IPS DF 4.7 (cell line): ENCODE measurements around the gene SH3PXD2B.

Experiments
- DNase-seq: peaks from one replicate; pipeline ENCODE4 v3.0.0-alpha.2; 2013; ENCODE audit warnings: low spot score; ENCODE audit errors: extremely low read depth

SH3PXD2B gene

DNA sequence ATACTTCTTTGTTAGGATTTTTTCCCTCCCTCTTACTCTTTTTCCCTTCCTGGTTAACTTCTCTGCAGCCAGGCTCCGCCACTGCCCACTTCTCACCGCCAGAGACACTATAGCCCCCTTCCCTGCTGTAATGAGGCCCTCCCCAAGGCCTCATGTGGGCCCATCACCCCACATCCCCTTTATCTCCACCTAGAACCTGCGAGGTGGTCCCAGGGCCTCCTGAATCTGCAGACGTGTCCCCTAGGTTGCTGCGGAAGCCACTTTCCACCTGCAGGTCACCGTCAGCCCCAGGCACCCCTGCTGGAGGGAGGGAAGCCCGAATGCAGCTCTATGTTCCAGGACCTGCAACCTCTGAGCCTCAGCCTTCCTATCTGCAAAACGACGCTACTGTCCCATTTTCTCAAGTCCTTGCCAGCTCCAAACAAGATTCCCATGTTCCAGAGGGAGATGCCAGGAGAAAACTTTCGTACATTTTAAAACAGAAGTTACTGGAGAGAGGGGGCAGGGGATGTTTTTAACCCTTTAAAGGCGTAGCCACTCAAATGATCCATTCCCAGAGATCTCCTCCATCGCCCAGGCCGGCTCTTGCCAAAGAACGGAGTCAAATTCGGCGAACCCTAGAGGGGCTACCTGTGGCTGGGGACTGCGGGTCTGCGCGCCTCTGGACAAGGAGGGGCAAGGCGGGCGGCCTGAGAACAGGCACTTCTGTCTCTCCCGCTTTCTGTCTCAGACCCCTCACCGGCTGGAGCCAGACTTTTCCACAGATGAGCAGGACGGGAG, 929 bp downstream of the SH3PXD2B start:
- no peak for DNase-seq

DNA sequence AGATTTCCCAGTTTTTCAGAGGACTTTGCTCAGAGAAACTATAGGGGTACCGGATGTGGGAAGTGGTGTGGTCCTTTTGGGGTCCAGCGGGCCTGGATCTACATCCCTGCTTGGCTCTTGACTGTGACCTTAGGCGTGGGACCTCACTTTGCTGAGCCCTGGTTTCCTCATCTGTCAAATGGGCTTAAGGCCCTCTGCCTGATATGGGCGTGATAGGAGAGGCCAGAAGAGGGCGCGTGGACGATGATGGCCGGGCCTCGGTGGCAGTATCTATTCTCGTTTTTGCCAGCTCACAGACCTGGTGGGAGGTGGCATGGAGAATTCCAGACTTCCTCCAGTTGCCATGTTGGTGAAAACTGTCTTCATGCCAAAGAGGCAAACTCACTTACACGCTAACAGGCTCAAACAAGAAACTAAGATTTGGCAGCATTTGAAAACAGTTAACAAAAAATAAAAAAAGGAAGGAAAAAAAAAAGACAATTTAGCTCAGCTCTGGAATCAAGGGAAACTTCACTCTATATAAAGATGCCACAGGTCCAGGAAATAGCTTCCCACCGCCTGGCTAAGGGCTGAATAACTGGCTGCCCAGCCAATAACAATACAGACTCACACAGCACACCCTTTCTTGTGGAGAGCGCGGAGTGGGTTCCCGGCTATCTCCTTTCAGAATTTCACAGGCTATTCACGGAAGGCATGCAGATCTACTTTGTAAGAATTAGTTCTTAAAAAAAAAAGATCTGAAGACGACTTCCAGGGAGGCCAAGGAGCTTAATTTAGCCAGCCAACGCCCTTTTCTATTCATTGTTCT, 1.7 kb downstream of the SH3PXD2B start:
- no peak for DNase-seq

DNA sequence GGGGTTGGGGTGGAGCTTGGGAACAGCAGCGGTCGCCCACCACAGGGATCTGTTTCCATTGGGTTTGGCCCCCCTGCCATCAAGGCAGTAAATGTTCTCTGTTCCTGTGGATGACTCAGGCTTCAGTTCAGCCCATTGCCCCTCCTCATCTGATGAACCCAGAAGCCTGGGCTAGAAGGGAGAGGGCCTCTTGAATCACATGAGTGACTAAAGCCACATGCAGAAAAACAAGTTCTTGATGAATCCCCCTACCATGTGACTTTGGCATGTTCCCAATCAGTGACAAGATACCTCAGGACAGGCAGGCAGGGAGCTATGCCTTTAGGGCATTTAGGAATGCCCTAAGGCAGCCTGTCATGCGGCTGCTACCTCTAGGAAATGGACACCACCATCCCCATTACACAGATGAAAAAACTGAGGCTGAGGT, 2.5 kb downstream of the SH3PXD2B start:
- no peak for DNase-seq

DNA sequence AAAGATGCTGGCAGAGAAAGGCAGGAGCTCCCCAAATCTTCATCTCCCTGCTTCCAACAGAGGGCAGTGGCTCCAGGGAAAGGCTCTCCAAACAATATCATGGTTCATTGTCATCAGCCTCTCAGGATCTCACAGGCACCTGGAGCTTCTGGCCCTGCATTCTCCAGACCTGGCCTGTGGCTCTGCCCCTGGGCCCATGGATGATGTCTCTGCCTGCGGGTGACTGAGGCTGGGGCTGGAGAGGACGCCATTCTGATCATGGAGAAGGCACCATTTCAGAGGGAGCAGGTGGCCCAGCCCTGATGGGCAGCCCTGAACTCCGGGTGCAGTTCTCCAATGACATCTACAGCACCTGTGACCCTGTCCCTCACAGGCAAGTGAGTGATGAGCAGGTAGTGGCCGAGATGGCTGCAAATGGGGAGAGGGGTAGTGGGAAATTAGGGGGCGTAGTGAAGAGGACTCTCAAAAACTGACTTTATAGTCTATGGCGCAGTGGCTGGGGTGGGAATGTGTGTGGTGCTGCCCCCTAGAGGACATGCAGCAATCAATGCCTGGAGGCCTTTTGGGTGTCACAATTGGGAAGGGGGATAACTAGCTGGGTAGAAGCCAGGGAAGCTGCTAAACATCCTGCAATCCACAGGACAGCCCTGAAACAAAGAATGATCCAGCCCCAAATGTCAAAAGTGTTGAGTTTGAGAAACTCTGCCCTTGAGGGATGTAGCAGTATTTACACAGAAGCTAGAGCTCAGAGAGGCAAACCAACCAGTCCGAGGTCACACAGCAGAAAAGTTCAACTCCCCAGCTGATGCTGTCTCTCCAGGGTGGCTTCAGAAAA, 3.2 kb downstream of the SH3PXD2B start:
- DNase-seq, result no peak

DNA sequence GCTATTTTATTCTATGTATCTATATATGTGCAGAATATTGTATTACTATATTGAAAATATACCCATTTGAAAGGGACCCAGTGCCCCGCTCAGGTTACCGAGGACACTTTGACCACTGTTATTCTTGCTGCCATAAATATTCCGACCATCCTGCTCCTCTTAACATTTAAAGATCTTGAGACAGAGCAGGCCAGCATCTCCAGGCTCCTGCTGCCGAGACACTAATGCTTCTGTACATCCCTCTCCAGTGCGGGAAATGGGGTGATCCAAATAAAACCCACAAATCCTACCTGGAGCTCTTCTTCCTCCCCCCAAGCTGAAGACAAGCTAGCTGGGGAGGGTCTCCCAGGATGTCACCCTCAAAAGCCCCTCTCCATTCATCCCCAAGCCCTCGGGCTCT, 3.9 kb downstream of the SH3PXD2B start:
- no peak for DNase-seq

DNA sequence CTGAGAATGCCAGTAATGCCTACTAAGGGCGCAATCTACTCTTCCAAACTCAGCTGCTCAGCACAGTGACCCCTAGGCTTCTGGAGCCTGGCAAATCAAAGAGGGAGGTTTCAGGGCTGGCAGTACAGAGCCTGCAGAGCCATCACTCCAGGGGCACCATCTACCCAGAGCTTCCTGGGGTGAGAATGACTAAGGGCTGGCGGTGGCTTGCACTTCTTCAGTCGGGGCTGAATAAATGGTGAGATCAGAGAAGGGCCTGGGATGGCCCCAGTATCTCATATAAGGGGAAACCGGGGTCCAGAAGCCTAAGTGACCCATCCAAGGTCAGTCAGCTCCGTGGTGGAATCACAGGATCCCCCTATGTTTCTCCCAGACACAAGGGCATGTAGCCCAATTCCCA, 5.3 kb downstream of the SH3PXD2B start:
- DNase-seq, result no peak

DNA sequence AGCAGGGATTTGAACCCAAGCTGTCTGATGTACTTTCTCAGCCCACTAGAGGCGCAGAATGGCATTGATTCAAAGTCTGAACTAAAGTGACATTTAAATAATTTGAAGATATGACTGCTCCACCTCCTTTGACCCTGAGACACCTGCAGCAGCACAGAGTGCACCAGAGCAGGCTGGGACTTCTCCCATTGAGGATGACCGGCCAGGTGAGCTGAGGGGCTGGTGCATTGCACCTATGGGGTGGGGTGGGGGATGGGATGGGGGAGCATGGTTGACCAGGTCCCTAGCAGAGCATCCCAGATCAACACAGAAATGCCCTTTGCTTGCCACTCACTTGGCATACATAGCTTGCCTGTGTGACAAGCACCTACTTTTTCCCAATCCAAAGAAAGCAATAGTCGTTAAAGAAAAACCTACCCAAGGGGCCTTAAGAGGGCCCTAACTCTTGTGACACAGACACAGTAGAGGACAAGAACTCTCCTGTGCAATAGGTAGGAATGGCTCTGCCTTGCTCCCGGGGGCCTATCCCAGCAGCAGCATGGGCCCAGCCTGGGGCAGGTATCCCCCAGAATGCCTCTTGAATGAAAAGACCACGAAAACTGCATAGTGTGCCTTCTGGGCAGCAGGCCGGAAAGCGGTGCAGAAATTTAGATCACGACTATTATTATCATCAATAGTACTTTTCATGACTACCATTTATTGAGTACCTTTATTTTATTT, 6.5 kb downstream of the SH3PXD2B start:
- DNase-seq, result no peak

DNA sequence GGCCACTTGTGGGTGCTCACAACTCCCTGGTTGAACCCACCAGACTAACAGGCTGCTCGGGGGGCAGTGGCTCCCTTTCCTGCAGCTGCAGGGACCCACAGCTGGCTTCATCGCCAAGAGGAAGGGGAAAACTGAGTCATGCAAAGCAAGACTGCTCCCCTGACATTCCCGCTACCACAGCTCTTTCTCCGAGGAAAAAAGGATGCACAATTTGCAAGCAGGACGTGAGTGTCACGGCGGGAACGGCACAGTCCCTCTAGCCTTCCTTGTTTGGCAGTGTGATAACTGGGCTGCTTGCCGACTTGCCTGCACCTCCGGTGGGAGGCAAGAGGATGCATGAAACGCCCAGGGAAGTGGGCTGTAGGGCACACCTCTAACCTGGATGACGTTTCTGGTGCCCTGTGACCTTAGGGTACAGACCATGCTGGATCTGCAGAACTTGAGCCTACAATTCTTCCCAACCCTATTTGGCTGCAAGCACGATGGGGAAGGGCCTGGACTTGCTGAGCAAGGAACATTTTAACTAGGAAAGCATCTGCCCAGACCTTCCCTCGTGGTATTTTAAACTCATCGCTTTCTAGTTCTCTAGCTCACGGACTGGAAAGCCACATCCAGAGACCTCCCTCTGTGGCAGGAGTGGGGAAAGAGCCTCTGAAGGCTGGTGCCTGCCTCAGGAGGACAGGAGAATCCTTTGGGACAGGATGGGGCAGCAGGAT, 7.8 kb downstream of the SH3PXD2B start:
- DNase-seq, result no peak

DNA sequence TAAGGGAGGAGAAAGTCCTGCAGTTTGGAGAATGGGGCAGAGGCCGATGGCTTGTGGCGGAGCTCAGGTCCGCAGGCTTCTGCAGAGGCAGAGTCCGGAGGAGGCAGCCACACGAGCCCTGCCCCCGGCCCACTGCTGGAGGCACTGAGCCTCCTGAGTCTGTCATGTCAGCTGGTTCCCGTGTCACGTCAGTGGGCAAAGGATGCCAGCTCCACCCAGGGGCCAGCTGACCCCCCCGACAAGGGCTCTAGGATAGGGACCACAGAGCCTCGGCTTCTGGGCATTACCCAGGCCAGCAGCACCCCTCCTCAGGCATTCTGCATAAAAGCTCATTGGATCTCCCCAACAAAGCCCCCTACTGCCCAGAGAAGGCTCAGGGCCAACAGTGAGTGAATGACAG, 8.5 kb downstream of the SH3PXD2B start:
- no peak for DNase-seq

DNA sequence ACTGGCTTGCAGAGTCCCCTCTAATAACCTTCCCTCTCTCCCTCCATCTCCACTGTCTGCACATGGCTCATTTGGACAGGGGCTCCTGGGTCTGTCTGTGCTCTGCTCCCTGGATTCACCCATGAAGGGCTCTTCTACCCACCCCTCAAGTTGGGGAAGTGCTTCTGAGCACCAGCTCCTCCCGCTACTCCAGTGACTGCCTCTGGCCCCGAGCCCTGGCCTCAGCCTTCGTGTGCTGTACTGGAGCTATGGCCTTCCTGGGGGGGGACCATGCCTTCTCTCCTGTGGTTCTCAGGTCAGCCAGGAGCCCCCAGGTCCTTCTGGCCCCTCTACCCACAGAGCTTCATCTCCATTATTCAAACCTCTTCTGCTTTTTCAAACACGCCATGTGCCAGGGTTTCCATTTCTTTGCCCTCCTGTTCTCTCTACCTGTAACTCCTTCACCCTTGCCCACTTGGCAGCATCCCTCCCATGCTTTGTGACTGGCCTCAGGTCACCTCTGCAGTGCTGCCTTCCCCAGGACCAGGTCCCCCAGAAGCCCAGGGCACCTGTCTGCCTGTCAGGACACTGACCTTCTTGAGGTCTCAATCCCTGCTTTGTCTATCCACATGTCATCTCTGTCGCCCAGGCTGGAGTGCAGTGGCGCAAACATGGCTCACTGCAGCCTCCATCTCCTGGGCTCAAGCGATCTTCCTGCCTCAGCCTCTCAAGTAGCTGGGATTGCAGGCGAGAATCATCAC, 9.5 kb downstream of the SH3PXD2B start:
- no peak for DNase-seq

- DNase-seq, result no peak
Measured at GRCh38 chr5:172444110-172444510, 10.2 kb downstream of the SH3PXD2B start.

GRCh38 chr5:172443441-172444109, 10.8 kb downstream of the SH3PXD2B start:
- DNase-seq, result no peak

GRCh38 chr5:172442592-172442991, 11.7 kb downstream of the SH3PXD2B start:
- DNase-seq, result no peak

GRCh38 chr5:172441262-172441751, 13.0 kb downstream of the SH3PXD2B start:
- no peak for DNase-seq

GRCh38 chr5:172440486-172440885, 13.8 kb downstream of the SH3PXD2B start:
- no peak for DNase-seq

GRCh38 chr5:172439785-172440477, 14.4 kb downstream of the SH3PXD2B start:
- no peak for DNase-seq

DNA sequence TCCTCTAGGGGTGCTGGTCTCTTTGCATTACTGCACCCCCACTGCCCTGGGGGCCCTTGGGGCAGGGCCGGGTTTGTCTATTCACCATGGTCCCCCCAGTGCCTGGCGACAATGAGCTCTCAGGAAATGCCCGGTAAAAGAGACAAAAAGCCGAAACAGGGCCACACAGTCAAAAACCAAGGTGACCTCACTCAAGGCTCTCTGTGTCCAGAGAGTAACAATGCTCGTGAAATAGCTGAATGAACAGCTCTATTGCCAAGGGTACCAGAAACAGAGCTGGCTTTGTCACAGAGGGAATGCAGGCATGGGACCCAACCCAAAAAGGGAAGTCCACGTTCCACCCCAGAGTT, 16.0 kb downstream of the SH3PXD2B start:
- no peak for DNase-seq

DNA sequence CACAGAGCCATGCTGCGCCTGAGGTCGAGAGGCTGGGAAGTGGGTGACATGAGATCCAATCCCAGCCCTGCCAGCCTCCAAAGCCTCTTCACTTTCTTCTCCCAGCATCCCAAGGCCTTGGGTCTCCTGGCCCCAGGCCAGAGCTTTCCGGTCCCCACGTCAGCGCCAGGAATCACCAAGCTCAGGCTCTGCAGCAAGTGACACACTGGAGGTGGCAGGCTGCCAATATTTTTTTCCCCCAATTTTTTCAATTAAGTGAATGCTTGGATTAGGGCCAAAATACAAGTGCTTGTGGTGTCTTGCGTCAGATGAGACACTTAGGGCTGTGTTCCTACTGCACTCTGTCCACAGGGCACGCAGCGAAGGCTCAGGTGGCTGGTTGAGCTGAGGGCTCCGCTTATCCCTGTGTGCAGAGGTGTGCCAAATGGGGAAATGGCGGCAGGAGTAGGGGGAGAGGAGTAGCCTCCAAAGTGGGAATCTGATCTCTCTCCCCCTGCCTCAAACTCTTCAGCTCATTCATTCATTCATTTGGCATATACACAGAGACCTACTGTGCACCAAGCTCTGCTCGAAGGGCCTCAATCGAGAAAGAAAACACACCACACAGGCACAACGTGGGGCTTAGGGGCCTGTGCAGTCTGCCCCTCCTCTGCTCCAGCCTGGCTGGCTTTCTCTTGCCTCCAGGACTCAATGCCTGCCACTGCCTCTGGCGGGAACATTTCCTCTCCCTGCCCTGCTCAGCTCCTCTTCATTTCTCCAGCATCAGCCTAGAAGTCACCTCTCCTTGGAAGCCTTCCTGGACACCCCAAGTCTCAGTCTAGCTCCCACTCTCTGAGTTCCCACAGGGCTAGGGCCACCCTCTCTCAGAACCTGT, 16.6 kb downstream of the SH3PXD2B start:
- no peak for DNase-seq
